HepG2 (cell line): ENCODE measurements around the gene FAM163B. TPM values are rescaled to one million over a fixed set of nuclear protein-coding genes. Genes with fewer than 3 reads are reported as not detected.

Source experiments
- ATAC-seq: fragments of 200-7000 bp; cut with Tn5 transposase; 3 replicates; pipeline ENCODE4 v1.9.1; 2020; ENCODE audit warnings: mild to moderate bottlenecking, moderate library complexity
- BruUV-seq: library from RNA; stranded (reverse); fragments of 400-500 nt; replicated peaks from 2 replicates; lab custom pipeline; 2021; lab: Mats Ljungman, UMichigan
- CTCF ChIA-PET: fragments of 300-600 bp; formaldehyde crosslinking; extraction: SDS; loops from one replicate; lab custom pipeline; 2021; ENCODE audit warnings: low total read pairs, inconsistent platforms, low intra/inter-chr PET ratio; lab: Yijun Ruan, JAX
- POLR2A ChIA-PET: fragments of 350-600 bp; sonication (Branson Sonifier 250); formaldehyde crosslinking; loops from one replicate; lab custom pipeline; 2020; ENCODE audit warnings: antibody characterized with exemption, inconsistent platforms; lab: Yijun Ruan, JAX
- DNase-seq: peaks from one replicate; pipeline ENCODE4 v3.0.0-alpha.2; 2015; ENCODE audit warnings: low spot score
- FAIRE-seq: peaks from 3 replicates; lab custom pipeline; 2011; peaks lifted over from hg19 to GRCh38; lab: Jason Lieb, UNC
- H2AFZ ChIP-seq: one replicate; pipeline ENCODE4 v1.6.1; 2011; ENCODE audit warnings: low read length, inconsistent platforms
- H3K27ac ChIP-seq: fragments of 300-600 bp; 3 replicates; pipeline ENCODE4 v1.8.0; 2011; ENCODE audit warnings: mixed run types, mild to moderate bottlenecking, mixed read lengths, low read length, inconsistent platforms; ENCODE audit not compliant: insufficient read depth; ENCODE audit errors: extremely low read length
- H3K27me3 ChIP-seq, 2 experiments: fragments of 200-600 bp in 1 of 2; 2 replicates in 1 of 2; 3 replicates in 1 of 2; pipeline versions ENCODE4 v1.6.0 to v1.8.0; 2011; ENCODE audit warnings: low read length in 2 of 2, mild to moderate bottlenecking in 2 of 2, moderate library complexity in 2 of 2, inconsistent platforms in 1 of 2; ENCODE audit not compliant: insufficient read depth in 2 of 2, control insufficient read depth in 1 of 2
- H3K36me3 ChIP-seq, 2 experiments: fragments of 200-600 bp in 1 of 2; replicated peaks in 1 of 2; 2 replicates in 1 of 2; 3 replicates in 1 of 2; pipeline versions ENCODE4 v1.5.1 to v1.8.0; 2011; ENCODE audit warnings: low read length in 2 of 2, inconsistent platforms in 1 of 2; ENCODE audit not compliant: insufficient read depth in 2 of 2, control insufficient read depth in 1 of 2
- H3K4me1 ChIP-seq: 2 replicates; pipeline ENCODE4 v1.5.1; 2012; ENCODE audit warnings: low read length, inconsistent platforms; ENCODE audit not compliant: insufficient read depth
- H3K4me2 ChIP-seq: 2 replicates; pipeline ENCODE4 v1.6.0; 2011; ENCODE audit warnings: low read depth, low read length, inconsistent platforms
- H3K4me3 ChIP-seq, 3 experiments: fragments of 200-600 bp in 1 of 3; sonication (generic), shearing (Covaris generic) in 1 of 3; replicated peaks in 1 of 3; 2 replicates each; pipeline ENCODE4 v1.5.1; 2011 to 2016; ENCODE audit warnings: low read length in 3 of 3, inconsistent platforms in 2 of 3, low read depth in 2 of 3, mild to moderate bottlenecking in 2 of 3, control low read depth in 1 of 3, mixed read lengths in 1 of 3; ENCODE audit not compliant: insufficient read depth in 1 of 3
- H3K79me2 ChIP-seq: one replicate; pipeline ENCODE4 v1.6.1; 2011; ENCODE audit warnings: low read length, inconsistent platforms; ENCODE audit not compliant: insufficient read depth
- H3K9ac ChIP-seq: 2 replicates; pipeline ENCODE4 v1.6.0; 2011; ENCODE audit warnings: mild to moderate bottlenecking, low read depth, low read length, inconsistent platforms; ENCODE audit not compliant: insufficient read depth
- H3K9me3 ChIP-seq: 2 replicates; pipeline ENCODE4 v1.5.1; 2012; ENCODE audit warnings: mild to moderate bottlenecking, low read length
- H4K20me1 ChIP-seq: 2 replicates; pipeline ENCODE4 v1.6.0; 2011; ENCODE audit warnings: inconsistent platforms, mild to moderate bottlenecking, low read length, moderate library complexity; ENCODE audit not compliant: insufficient read depth
- ATF6 ChIP-seq: sonication (generic); formaldehyde crosslinking; conservative IDR thresholded peaks from 2 replicates; pipeline ENCODE4 v1.4.0; 2020; ENCODE audit warnings: missing genetic modification reagents
- CBX1 ChIP-seq: IDR thresholded peaks from one replicate; pipeline ENCODE4 v1.6.1; 2016; ENCODE audit warnings: antibody characterized with exemption, low read depth
- DR1 ChIP-seq: sonication (generic); formaldehyde crosslinking; IDR thresholded peaks from 2 replicates; pipeline ENCODE4 v1.8.0; 2021; ENCODE audit warnings: mild to moderate bottlenecking, missing genetic modification reagents, inconsistent platforms
- SUZ12 ChIP-seq: fragments of 150-350 bp; IDR thresholded peaks from 2 replicates; pipeline ENCODE4 v1.6.1; 2014; ENCODE audit warnings: low read depth, low read length
- ZBTB39 ChIP-seq: sonication (generic); formaldehyde crosslinking; IDR thresholded peaks from 2 replicates; pipeline ENCODE4 v1.5.0; 2020; ENCODE audit warnings: missing genetic modification reagents
- ZNF30 ChIP-seq: sonication (generic); formaldehyde crosslinking; IDR thresholded peaks from 2 replicates; pipeline ENCODE4 v1.5.0; 2020; ENCODE audit warnings: mild to moderate bottlenecking, missing genetic modification reagents
- WGBS: methylation state at CpG from one replicate; pipeline ENCODE4 v1.1.6; 2017; ENCODE audit warnings: low lambda C conversion rate; 5-methylcytosine and 5-hydroxymethylcytosine counted together
- in situ Hi-C: cut with HindIII; loops from 2 replicates; pipeline ENCODE4 v1.10.0; 2017; ENCODE audit warnings: low pct_unique_long_range_greater_than_20kb; ENCODE audit not compliant: extremely low pct_ligation_motif_present
- intact Hi-C: fragments of 100-400 bp; cut with micrococcal nuclease; formaldehyde crosslinking; loops from one replicate; pipeline ENCODE4 v1.10.0; 2022; ENCODE audit not compliant: unreplicated experiment
- polyA plus RNA-seq, 8 experiments: library from polyadenylated mRNA; depleted of rRNA in 3 of 8; stranded (reverse) in 7 of 8; unstranded in 1 of 8; fragments of >200 nt; fragmentation: Illumina TruSeq in 4 of 8; extraction: Trizol in 4 of 8; gene quantifications; 2 replicates each; pipeline versions ENCODE4 v1.2.1 to v1.2.3, GENCODE V29; 2011 to 2016; ENCODE audit warnings: low read depth in 4 of 8, missing spikeins in 1 of 8, mixed read lengths in 1 of 8; ENCODE audit not compliant: insufficient read depth in 1 of 8
- total RNA-seq, 5 experiments: library from RNA; depleted of rRNA; stranded (reverse); fragments of >200 nt; fragmentation: Illumina TruSeq; extraction: Trizol; gene quantifications; 2 replicates each; pipeline ENCODE4 v1.2.3, GENCODE V29; 2016; ENCODE audit warnings: low read depth in 1 of 5

Gene FAM163B
- total and polyA plus RNA-seq, 2 of the 13 experiments (the other 11 are each of a cell fraction or from before 2014, with no cell fraction given): not detected

DNA sequence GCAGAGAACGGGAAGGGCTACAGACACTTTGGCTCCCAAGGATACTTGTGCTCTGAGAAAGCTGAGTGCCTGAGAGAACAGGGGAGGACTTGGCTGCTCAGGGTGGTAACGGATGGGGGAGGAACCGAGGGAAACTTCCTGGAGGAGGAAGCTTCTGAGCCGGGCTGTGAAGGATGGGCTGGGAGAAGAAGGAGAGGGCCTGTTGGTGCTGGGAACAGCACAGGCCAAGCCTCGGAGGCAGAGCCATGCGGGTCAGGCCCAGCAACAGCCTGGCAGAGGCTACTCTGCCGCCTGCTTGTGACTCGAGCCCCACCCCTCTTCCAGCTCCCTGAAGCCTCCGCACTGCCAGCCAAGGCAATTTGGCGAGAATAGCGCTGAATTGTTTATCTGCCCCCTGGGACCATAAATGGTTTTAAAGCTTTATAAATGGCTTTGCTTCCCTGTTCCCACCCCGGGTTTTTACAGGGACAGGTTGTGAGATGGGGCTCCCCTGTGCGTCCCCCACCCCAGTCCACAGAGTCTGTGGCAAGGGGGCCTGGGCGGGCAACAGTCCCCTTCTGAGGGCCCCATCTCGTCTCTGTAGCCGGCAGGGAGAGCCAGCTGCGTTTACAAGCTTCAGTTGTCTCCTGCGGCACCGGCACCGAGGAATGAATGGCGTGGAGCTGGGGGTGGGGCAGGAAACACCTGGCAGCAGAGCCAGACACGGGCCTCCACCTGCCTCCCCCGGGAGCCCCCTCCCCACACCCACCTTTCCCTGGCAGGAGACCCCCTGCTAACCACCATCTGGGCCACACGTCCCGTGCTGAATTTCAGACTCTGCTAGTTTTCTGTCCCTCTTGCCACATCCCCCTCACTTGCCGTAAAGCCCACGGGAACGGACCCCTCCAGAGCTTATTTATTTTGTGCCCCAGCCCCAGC lies 24.4 kb downstream of the FAM163B start:
- no peak for FAIRE-seq
- CTCF ChIA-PET: no interaction called here
- DNase-seq: no peak
- intact Hi-C loops: loop anchor here (5.0 kb wide), 1 partner anchor 142 kb away; no protein-coding TSS in a partner anchor
- no peak overlapping the region for H3K9ac ChIP-seq
- 30% methylated on average over 14 of the region's 28 CpGs for WGBS
- ATAC-seq: no peak
- BruUV-seq: no TSS peak
- no peaks in the 10 kb centered on the region for H4K20me1 ChIP-seq
- H3K4me3 ChIP-seq: no peak overlapping the region
- H2AFZ ChIP-seq: no peak overlapping the region
- H3K4me2 ChIP-seq: no peak overlapping the region
- H3K27me3 ChIP-seq: peaks cover 21 to 76% of the 10 kb centered on the region in 2 experiments
- no peaks in the 10 kb centered on the region for H3K9me3 ChIP-seq
- H3K27ac ChIP-seq: no peak overlapping the region
- H3K36me3 ChIP-seq: no peaks in the 10 kb centered on the region
- H3K4me1 ChIP-seq: no peaks in the 10 kb centered on the region
- TF ChIP-seq ATF6 (CRISPR knock-in tag): no peak
- TF ChIP-seq ZBTB39 (CRISPR knock-in tag): no peak
- no peak for TF ChIP-seq DR1 (CRISPR knock-in tag)
- no peak for TF ChIP-seq CBX1
- TF ChIP-seq SUZ12: no peak
- TF ChIP-seq ZNF30 (CRISPR knock-in tag): no peak
- TF ChIP-seq, all 625 proteins: peak for 0
- H3K79me2 ChIP-seq: no peaks in the 10 kb centered on the region
- POLR2A ChIA-PET: no interaction called here
- in situ Hi-C loops: no loop called here
